Body of pancreas (tissue), 4 donors: ENCODE measurements around the gene NRG4.

Experiments used
- POLR2A ChIP-seq, 3 donors: fragments of 450-650 bp; IDR thresholded peaks; one replicate each; pipeline ENCODE4 v1.6.1; 2016; ENCODE audit warnings: antibody characterized with exemption in 3 of 3, mild to moderate bottlenecking in 2 of 3
- TF ChIP-seq, protein P1 (sequence below), 7 experiments: fragments of 450-650 bp in 4 of 7; fragments of 200-600 bp in 3 of 7; sonication (generic) in 3 of 7; IDR thresholded peaks; one replicate each; pipeline ENCODE4 v1.5.1; 2016 to 2019; ENCODE audit warnings: antibody characterized with exemption in 7 of 7

DNA sequence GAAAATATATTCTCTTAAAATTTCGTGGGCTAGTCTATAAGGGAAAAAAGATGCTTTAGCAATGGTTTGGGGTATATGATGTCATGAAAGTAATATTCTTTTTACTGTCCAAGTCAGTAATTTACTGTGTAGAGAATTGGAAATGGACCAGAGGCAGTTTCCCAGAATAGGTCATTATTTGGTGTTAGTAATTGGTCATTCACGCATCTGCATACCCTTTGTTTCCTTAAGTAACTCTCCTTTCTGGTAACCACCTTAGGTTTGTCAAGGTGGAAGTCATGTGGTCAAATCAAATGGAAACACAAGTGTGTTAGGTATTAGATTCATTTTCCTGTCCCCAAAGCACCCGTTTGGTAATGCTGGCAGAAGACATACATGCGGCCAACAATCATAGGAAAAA is 84.6 kb downstream of the NRG4 start:
- TF ChIP-seq, protein P1, sequence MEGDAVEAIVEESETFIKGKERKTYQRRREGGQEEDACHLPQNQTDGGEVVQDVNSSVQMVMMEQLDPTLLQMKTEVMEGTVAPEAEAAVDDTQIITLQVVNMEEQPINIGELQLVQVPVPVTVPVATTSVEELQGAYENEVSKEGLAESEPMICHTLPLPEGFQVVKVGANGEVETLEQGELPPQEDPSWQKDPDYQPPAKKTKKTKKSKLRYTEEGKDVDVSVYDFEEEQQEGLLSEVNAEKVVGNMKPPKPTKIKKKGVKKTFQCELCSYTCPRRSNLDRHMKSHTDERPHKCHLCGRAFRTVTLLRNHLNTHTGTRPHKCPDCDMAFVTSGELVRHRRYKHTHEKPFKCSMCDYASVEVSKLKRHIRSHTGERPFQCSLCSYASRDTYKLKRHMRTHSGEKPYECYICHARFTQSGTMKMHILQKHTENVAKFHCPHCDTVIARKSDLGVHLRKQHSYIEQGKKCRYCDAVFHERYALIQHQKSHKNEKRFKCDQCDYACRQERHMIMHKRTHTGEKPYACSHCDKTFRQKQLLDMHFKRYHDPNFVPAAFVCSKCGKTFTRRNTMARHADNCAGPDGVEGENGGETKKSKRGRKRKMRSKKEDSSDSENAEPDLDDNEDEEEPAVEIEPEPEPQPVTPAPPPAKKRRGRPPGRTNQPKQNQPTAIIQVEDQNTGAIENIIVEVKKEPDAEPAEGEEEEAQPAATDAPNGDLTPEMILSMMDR (IDR thresholded peaks at IDR 0.05) = no peak
- no peak for TF ChIP-seq POLR2A (IDR thresholded peaks at IDR 0.05)
